ENCODE measurements around the gene TRIM29. TPM values are rescaled to one million over a fixed set of nuclear protein-coding genes. Genes with fewer than 3 reads are reported as not detected.

Gene TRIM29
- total and polyA plus RNA-seq, 9 of the 15 experiments (the other 6 are each of a cell fraction or from before 2014, with no cell fraction given), result 0.08 to 1.4 (median 0.42) TPM; not detected in 2

- Histone ChIP-seq H3K36me3 (ENCODE audit: control insufficient read depth, insufficient read depth, low read length) (no peaks in the 10 kb centered on the region), H2AFZ (ENCODE audit: low read depth, low read length) (no peak overlapping the region), H3K4me2 (ENCODE audit: insufficient read depth, low read length) (no peak overlapping the region), H4K20me1 (replicated peaks; ENCODE audit: control insufficient read depth, insufficient read depth, low read length) (no peaks in the 10 kb centered on the region), H3K9ac (ENCODE audit: insufficient read depth in 1 of 2, low read depth in 2 of 2, low read length in 2 of 2) (no peak overlapping the region), H3K27me3 (ENCODE audit: control insufficient read depth in 2 of 2, insufficient read depth in 2 of 2, low read length in 2 of 2) (peaks cover 0 to 18% of the 10 kb centered on the region in 2 experiments; a peak in 2 of 5 replicates), H3K79me2 (ENCODE audit: control insufficient read depth, insufficient read depth, low read length) (no peaks in the 10 kb centered on the region), H3K9me3 (replicated peaks; ENCODE audit: control insufficient read depth, insufficient read depth, low read depth, low read length) (no peaks in the 10 kb centered on the region), H3K4me3 (no peak overlapping the region), H3K9me1 (ENCODE audit: control insufficient read depth, insufficient read depth, low read length) (no peaks in the 10 kb centered on the region), H3K4me1 (replicated peaks in 1 of 2; ENCODE audit: control insufficient read depth in 2 of 2, insufficient read depth in 2 of 2, low read length in 2 of 2) (no peaks in the 10 kb centered on the region; a peak in 1 of 5 replicates), H3K27ac (ENCODE audit: extremely low read depth, low read depth, low read length) (no peak overlapping the region)
- in situ Hi-C loops (cut with MboI), result no loop called here
- no peak for ATAC-seq
- BruUV-seq (replicated peaks), result no TSS peak
- CTCF ChIA-PET (ENCODE audit: low intra/inter-chr PET ratio), result no interaction called here
- POLR2A ChIA-PET, result no interaction called here
- no peak for DNase-seq (ENCODE audit: extremely low read depth in 1 of 4, low spot score in 3 of 4)
- no peak for FAIRE-seq
- WGBS (ENCODE audit: insufficient coverage, low coverage, missing lambda C conversion rate), result 0% methylated on average over 1 of the region's 1 CpG
- TF ChIP-seq ZNF146 (CRISPR knock-in tag; IDR thresholded peaks at IDR 0.05; ENCODE audit: unreplicated experiment), result no peak
- no peak for TF ChIP-seq TSC22D4 (tag; IDR thresholded peaks at IDR 0.05)
- TF ChIP-seq CTCF (IDR thresholded peaks at IDR 0.05 in 2 of 3, conservative IDR thresholded peaks at IDR 0.05 in 1 of 3; ENCODE audit: insufficient read depth in 2 of 3, low read depth in 1 of 3, low read length in 3 of 3), result no peak
- no peak for TF ChIP-seq MCM3 (IDR thresholded peaks at IDR 0.05)
- TF ChIP-seq PREB (CRISPR knock-in tag; IDR thresholded peaks at IDR 0.05), result no peak
- no peak for TF ChIP-seq ATF6 (CRISPR knock-in tag; IDR thresholded peaks at IDR 0.05)
- TF ChIP-seq ZC3H11A (IDR thresholded peaks at IDR 0.05; ENCODE audit: low read depth, low read length), result no peak
- intact Hi-C loops (cut with micrococcal nuclease), result no loop called here
These were observed 46.8 kb downstream of the TRIM29 start for GRCh38 chr11:120091121-120091520.
